Middle frontal gyrus (tissue), 1 donor: ENCODE measurements around the gene OSBPL3.

Experiments
- DNase-seq: peaks from one replicate; pipeline ENCODE4 v3.0.0-alpha.2; 2015; ENCODE audit warnings: low spot score; ENCODE audit errors: extremely low spot score

OSBPL3 gene

DNA sequence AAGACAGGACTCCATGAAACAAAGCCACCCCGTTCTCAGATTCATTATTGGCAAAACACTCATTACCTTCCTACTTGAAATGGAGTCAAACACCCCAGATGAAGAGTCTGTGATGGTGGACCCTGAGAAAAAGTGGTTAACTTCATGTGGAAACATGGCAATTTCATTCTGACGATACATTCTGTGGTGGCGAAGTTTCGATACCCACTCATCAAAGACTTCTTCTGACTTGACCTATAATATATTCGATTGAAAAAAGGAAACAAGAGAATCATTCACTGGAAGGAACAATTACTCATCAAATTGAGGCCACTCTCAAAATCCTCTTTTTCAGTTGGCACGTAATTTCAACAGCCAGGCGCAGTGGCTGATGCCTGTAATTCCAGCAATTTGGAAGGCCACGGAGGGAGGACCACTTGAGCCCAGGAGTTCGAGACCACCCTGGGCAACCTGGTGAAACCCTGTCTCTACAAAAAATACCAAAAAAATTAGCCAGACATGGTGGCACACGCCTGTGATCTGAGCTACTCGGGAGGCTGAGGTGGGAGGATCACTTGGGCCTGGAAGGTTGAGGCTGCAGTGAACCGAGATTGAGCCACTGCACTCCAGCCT, 113.9 kb downstream of the OSBPL3 start:
- DNase-seq: no peak

DNA sequence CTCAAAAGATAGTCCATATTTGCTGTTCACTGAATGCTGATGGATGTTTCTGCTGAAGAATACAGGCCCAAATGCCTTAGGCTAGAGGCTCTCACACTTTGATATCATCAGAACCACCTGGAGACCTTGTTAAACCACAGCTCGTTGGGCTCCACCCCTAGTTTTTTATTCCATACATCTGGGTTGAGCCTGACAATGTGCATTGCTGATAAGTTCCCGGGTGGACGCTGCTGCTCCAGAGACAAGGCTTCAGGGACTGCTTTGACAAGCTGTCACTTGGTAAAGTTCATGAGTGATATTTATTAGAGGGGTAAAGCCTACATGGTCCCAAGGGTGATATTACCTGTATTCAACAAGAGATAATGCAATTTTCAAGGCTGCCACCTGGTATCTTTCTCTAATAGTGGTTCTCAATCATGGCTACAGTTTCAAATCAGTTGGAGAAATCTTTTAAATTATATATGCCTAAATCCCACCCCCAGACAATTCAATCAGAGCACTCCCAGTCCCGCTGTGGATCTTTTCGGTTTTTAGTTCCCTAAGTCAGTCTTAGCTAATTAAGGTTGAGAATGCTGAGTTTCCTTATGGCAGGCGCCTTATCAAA, 115.7 kb downstream of the OSBPL3 start:
- no peak for DNase-seq

GRCh38 chr7:24863626-24864025, 116.4 kb downstream of the OSBPL3 start:
- no peak for DNase-seq

- no peak for DNase-seq
Measured at GRCh38 chr7:24862461-24862860, 117.5 kb downstream of the OSBPL3 start.

GRCh38 chr7:24861336-24861735, 118.6 kb downstream of the OSBPL3 start:
- no peak for DNase-seq

DNA sequence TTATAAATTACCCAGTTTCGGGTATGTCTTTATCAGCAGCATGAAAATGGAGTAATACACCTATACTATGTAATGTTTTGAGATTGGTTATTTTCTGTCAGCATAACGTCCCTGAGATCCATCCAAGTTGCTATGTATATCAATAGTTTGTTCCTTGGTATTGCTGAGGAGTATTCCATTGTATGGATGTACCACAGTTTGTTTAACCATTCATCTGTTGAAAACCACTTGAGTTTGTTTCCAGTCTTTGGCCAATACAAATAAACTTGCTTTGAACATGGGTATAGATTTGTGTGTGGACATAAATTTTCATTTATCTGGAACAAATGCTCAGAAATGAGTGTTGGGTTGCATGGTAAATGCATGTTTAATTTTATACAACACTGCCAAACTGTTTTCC, 119.4 kb downstream of the OSBPL3 start:
- no peak for DNase-seq

GRCh38 chr7:24858108-24858977, 121.6 kb downstream of the OSBPL3 start:
- no peak for DNase-seq

GRCh38 chr7:24857623-24858022, 122.4 kb downstream of the OSBPL3 start:
- no peak for DNase-seq

DNA sequence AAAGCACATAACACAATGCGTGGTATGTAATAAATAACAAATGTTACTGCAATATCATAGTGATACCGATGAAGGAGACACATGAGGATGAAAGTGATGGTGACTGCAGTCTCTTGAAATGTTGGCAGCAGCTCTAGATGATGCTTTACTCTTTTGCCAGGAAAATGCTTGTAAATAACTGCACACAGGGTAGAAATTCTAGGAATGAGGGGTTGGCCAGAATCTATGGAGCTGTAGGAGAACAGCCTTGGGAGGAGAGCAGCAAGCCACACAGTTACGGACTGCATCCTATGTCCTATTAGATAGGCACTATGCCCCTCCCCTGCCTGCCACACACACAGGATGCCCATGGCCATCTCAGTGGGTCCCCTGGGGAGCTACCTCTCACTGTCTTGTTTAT, 125.1 kb downstream of the OSBPL3 start:
- no peak for DNase-seq

GRCh38 chr7:24851786-24852185, 128.2 kb downstream of the OSBPL3 start:
- no peak for DNase-seq

- no peak for DNase-seq
Measured at GRCh38 chr7:24848878-24849277, 131.1 kb downstream of the OSBPL3 start.

GRCh38 chr7:24847754-24848153, 132.2 kb downstream of the OSBPL3 start:
- DNase-seq: no peak

GRCh38 chr7:24843821-24844434, 136.1 kb downstream of the OSBPL3 start:
- no peak for DNase-seq

GRCh38 chr7:24842449-24843241, 137.3 kb downstream of the OSBPL3 start:
- no peak for DNase-seq

DNA sequence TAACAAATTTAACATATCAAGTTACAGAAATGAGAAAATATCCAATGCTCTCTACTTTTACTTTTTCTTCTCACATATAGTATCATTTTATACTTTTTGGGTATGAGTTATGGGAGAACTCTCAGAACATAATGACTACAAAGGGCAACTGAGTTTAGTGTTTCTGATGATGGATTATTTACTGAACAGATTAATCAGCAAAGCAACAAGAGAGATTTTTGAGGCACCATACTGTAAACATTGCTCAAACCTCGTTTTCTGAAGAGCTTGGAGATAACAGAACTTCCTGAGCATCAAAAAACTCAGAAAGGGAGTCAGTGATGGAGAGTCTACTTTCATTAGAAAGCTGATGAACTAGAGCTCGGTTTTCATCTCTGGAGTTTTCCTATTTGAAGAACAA, 137.9 kb downstream of the OSBPL3 start:
- DNase-seq: no peak

GRCh38 chr7:24840563-24840962, 139.4 kb downstream of the OSBPL3 start:
- no peak for DNase-seq

GRCh38 chr7:24836084-24836483, 143.9 kb downstream of the OSBPL3 start:
- no peak for DNase-seq

GRCh38 chr7:24835643-24836042, 144.3 kb downstream of the OSBPL3 start:
- no peak for DNase-seq

- no peak for DNase-seq
Measured at GRCh38 chr7:24834128-24834798, 145.7 kb downstream of the OSBPL3 start.

GRCh38 chr7:24833549-24833948, 146.4 kb downstream of the OSBPL3 start:
- no peak for DNase-seq

- DNase-seq: peak; percentile 52
Measured at GRCh38 chr7:24831240-24831639, 148.7 kb downstream of the OSBPL3 start.
